Measurements from ENCODE around the gene ACTL6A.
"Not testable (repeated sequence)": the region's sequence is repeated elsewhere in the genome, so short reads cannot be mapped to it uniquely, and the experiment has no call there.

The ACTL6A gene

GRCh38 chr3:179562591-179563270, at the start of gene ACTL6A:
Gene ACTL6A (plus strand): TSS chr3:179562926. CDS start chr3:179563093, 167 bp downstream.
- H3K9me3 ChIP-seq (replicated peaks in 1 of 11) = no peaks in the 10 kb centered on the region
- no peaks in the 10 kb centered on the region for H3K36me3 ChIP-seq
- peak within 1 kb of the TSS; percentile 86 to 97 (median 95) for H3K4me2 ChIP-seq
- H3K4me3 ChIP-seq = peak within 1 kb of the TSS; percentile 75 to 93 (median 88)
- H3K9ac ChIP-seq = peak within 1 kb of the TSS; percentile 79 to 96 (median 94)
- H3K27me3 ChIP-seq = no peaks in the 10 kb centered on the region
- peak within 1 kb of the TSS in 10 of 11 experiments; percentile 63 to 96 (median 93); a peak in 21 of 22 replicates for H3K27ac ChIP-seq
- H4K20me1 ChIP-seq = peaks cover 0 to 44% (median 40%) of the 10 kb centered on the region in 11 experiments; a peak in 17 of 22 replicates
- no peak for TF ChIP-seq Cebpa-rat (IDR thresholded peaks at IDR 0.05)
- H3K4me1 ChIP-seq = peaks cover 19 to 32% (median 25%) of the 10 kb centered on the region in 10 experiments

GRCh38 chr3:179513862-179514261, 48.9 kb upstream of the ACTL6A start:
- TF ChIP-seq Cebpa-rat (IDR thresholded peaks at IDR 0.05) = no peak
- Histone ChIP-seq H3K36me3 (no peaks in the 10 kb centered on the region), H3K4me3 (no peak overlapping the region), H3K4me1 (no peaks in the 10 kb centered on the region), H3K27me3 (no peaks in the 10 kb centered on the region), H3K4me2 (no peak overlapping the region), H3K27ac (no peak overlapping the region), H3K9me3 (replicated peaks in 1 of 11) (peaks cover 0 to 13% (median 9%) of the 10 kb centered on the region in 11 experiments; a peak in 10 of 22 replicates), H3K9ac (no peak overlapping the region), H4K20me1 (no peaks in the 10 kb centered on the region)

- H3K27ac ChIP-seq, H3K4me1 ChIP-seq, H4K20me1 ChIP-seq, H3K4me2 ChIP-seq, H3K4me3 ChIP-seq, H3K9ac ChIP-seq, H3K36me3 ChIP-seq, H3K27me3 ChIP-seq: not testable (repeated sequence)
- H3K9me3 ChIP-seq (replicated peaks in 1 of 11) = peaks cover 0 to 13% (median 9%) of the 10 kb centered on the region in 11 experiments; a peak in 10 of 22 replicates
These were observed 46.1 kb upstream of the ACTL6A start for GRCh38 chr3:179516461-179517251.

- H3K4me1 ChIP-seq = peaks cover 9 to 15% (median 13%) of the 10 kb centered on the region in 10 experiments
- no peaks in the 10 kb centered on the region for H4K20me1 ChIP-seq
- H3K27me3 ChIP-seq = no peaks in the 10 kb centered on the region
- H3K36me3 ChIP-seq = no peaks in the 10 kb centered on the region
- H3K27ac ChIP-seq = peak overlapping the region in 4 of 11 experiments; percentile 10 to 20 (median 12); a peak in 3 of 22 replicates
- no peak for TF ChIP-seq Cebpa-rat (IDR thresholded peaks at IDR 0.05)
- no peak overlapping the region for H3K4me3 ChIP-seq
- H3K4me2 ChIP-seq = peak overlapping the region; percentile 30 to 77 (median 58)
- H3K9ac ChIP-seq = no peak overlapping the region
- no peaks in the 10 kb centered on the region for H3K9me3 ChIP-seq (replicated peaks in 1 of 11)
These were observed 36.2 kb upstream of the ACTL6A start for GRCh38 chr3:179526482-179526881.

GRCh38 chr3:179526989-179527391, 35.7 kb upstream of the ACTL6A start:
- Histone ChIP-seq H3K4me2 (peak overlapping the region; percentile 30 to 77 (median 58)), H3K27ac (peak overlapping the region in 4 of 11 experiments; percentile 11 to 28 (median 16); a peak in 4 of 22 replicates), H3K9ac (no peak overlapping the region)

GRCh38 chr3:179528772-179529171, 34.0 kb upstream of the ACTL6A start:
- Histone ChIP-seq H3K4me1 (peaks cover 9 to 15% (median 13%) of the 10 kb centered on the region in 10 experiments), H3K9me3 (replicated peaks in 1 of 11) (no peaks in the 10 kb centered on the region), H3K9ac (no peak overlapping the region), H3K4me2 (no peak overlapping the region), H3K4me3 (no peak overlapping the region), H3K27me3 (no peaks in the 10 kb centered on the region), H4K20me1 (no peaks in the 10 kb centered on the region), H3K27ac (no peak overlapping the region), H3K36me3 (no peaks in the 10 kb centered on the region)
- no peak for TF ChIP-seq Cebpa-rat (IDR thresholded peaks at IDR 0.05)

More at GRCh38 chr3:179526989-179527391, 35.7 kb upstream of the ACTL6A start:
- Histone ChIP-seq H3K4me1 (peaks cover 9 to 15% (median 13%) of the 10 kb centered on the region in 10 experiments), H3K9me3 (replicated peaks in 1 of 11) (no peaks in the 10 kb centered on the region), H4K20me1 (no peaks in the 10 kb centered on the region), H3K27me3 (no peaks in the 10 kb centered on the region), H3K36me3 (no peaks in the 10 kb centered on the region), H3K4me3 (no peak overlapping the region)
- TF ChIP-seq Cebpa-rat (IDR thresholded peaks at IDR 0.05) = no peak

GRCh38 chr3:179531576-179531975, 31.1 kb upstream of the ACTL6A start:
- Histone ChIP-seq H4K20me1 (no peaks in the 10 kb centered on the region), H3K4me1 (peaks cover 6 to 11% (median 8%) of the 10 kb centered on the region in 10 experiments), H3K4me2 (no peak overlapping the region), H3K9ac (no peak overlapping the region), H3K27me3 (no peaks in the 10 kb centered on the region), H3K36me3 (no peaks in the 10 kb centered on the region), H3K9me3 (replicated peaks in 1 of 11) (no peaks in the 10 kb centered on the region), H3K27ac (no peak overlapping the region), H3K4me3 (no peak overlapping the region)
- no peak for TF ChIP-seq Cebpa-rat (IDR thresholded peaks at IDR 0.05)

GRCh38 chr3:179533274-179533673, 29.5 kb upstream of the ACTL6A start:
- H3K36me3 ChIP-seq = no peaks in the 10 kb centered on the region
- H3K4me1 ChIP-seq = peaks cover 0 to 18% (median 0%) of the 10 kb centered on the region in 10 experiments; a peak in 5 of 20 replicates
- no peaks in the 10 kb centered on the region for H3K27me3 ChIP-seq
- no peaks in the 10 kb centered on the region for H3K9me3 ChIP-seq (replicated peaks in 1 of 11)
- no peak overlapping the region for H3K4me2 ChIP-seq
- H3K27ac ChIP-seq = no peak overlapping the region
- H3K4me3 ChIP-seq = no peak overlapping the region
- no peak for TF ChIP-seq Cebpa-rat (IDR thresholded peaks at IDR 0.05)
- no peak overlapping the region for H3K9ac ChIP-seq
- H4K20me1 ChIP-seq = no peaks in the 10 kb centered on the region

GRCh38 chr3:179536256-179536655, 26.5 kb upstream of the ACTL6A start:
- Histone ChIP-seq H3K4me1 (peaks cover 0 to 20% (median 0%) of the 10 kb centered on the region in 10 experiments; a peak in 5 of 20 replicates), H3K4me2 (no peak overlapping the region; a peak in 1 of 22 replicates), H3K27ac (no peak overlapping the region), H3K9ac (no peak overlapping the region), H4K20me1 (no peaks in the 10 kb centered on the region), H3K27me3 (no peaks in the 10 kb centered on the region), H3K9me3 (replicated peaks in 1 of 11) (no peaks in the 10 kb centered on the region), H3K4me3 (no peak overlapping the region), H3K36me3 (no peaks in the 10 kb centered on the region)
- no peak for TF ChIP-seq Cebpa-rat (IDR thresholded peaks at IDR 0.05)

Data from BLaER1 treated with 17β-estradiol and CSF1 and Interleukin-3, amounts not matched to agents 10 nM and 100 nM (cell line).